GM12878 (cell line): Measurements from ENCODE around the gene TSC2. TPM values are rescaled to one million over a fixed set of nuclear protein-coding genes. Genes with fewer than 3 reads are reported as not detected.
A peak's percentile ranks its signal among the peaks of the same experiment; 100 is the strongest.

Experiments
- BCL11A ChIP-seq: IDR thresholded peaks from 2 replicates; pipeline ENCODE4 v1.6.1; 2011; ENCODE audit warnings: low read depth, low read length
- BRCA1 ChIP-seq: IDR thresholded peaks from 2 replicates; pipeline ENCODE4 v1.6.1; 2011; ENCODE audit warnings: low read depth, low read length, improper control_type of control experiment
- FOXK2 ChIP-seq: fragments of 450-650 bp; IDR thresholded peaks from 2 replicates; pipeline ENCODE4 v1.6.1; 2017; ENCODE audit warnings: mild to moderate bottlenecking, moderate library complexity
- HDGF ChIP-seq: fragments of 450-650 bp; IDR thresholded peaks from 2 replicates; pipeline ENCODE4 v1.6.1; 2016; ENCODE audit warnings: antibody characterized with exemption
- KAT2A ChIP-seq: conservative IDR thresholded peaks from 2 replicates; pipeline ENCODE4 v1.6.1; 2011; ENCODE audit warnings: low read depth, low read length; ENCODE audit not compliant: control insufficient read depth
- NFXL1 ChIP-seq: fragments of 450-650 bp; IDR thresholded peaks from 2 replicates; pipeline ENCODE4 v1.6.1; 2017; ENCODE audit warnings: antibody characterized with exemption, mild to moderate bottlenecking, borderline replicate concordance
- NFYB ChIP-seq: IDR thresholded peaks from 2 replicates; pipeline ENCODE4 v1.6.1; 2011; ENCODE audit warnings: low read depth, mild to moderate bottlenecking, low read length, improper control_type of control experiment, moderate library complexity; ENCODE audit not compliant: insufficient read depth
- RB1 ChIP-seq: fragments of 450-650 bp; formaldehyde crosslinking; IDR thresholded peaks from 2 replicates; pipeline ENCODE4 v1.6.1; 2017; ENCODE audit warnings: mild to moderate bottlenecking, borderline replicate concordance
- SIN3A ChIP-seq: IDR thresholded peaks from 2 replicates; pipeline ENCODE4 v1.6.1; 2012; ENCODE audit warnings: low read depth, low read length, improper control_type of control experiment
- SMAD1 ChIP-seq: fragments of 450-650 bp; IDR thresholded peaks from 2 replicates; pipeline ENCODE4 v1.6.1; 2018; ENCODE audit warnings: mild to moderate bottlenecking, low read depth; ENCODE audit not compliant: partially characterized antibody
- TCF3 ChIP-seq: IDR thresholded peaks from 2 replicates; pipeline ENCODE4 v1.6.1; 2012; ENCODE audit warnings: low read depth, mild to moderate bottlenecking, low read length, borderline replicate concordance; ENCODE audit not compliant: insufficient read depth
- polyA plus RNA-seq, 11 experiments: library from polyadenylated mRNA; depleted of rRNA in 4 of 11; unstranded in 6 of 11; stranded (reverse) in 5 of 11; fragments of >200 nt; fragmentation: Nextera tagmentation in 4 of 11; fragmentation: Illumina TruSeq in 1 of 11; extraction: Ambion mirVana in 4 of 11; extraction: Trizol in 1 of 11; gene quantifications; 1 replicate in 1 of 11; 2 replicates in 10 of 11; pipeline versions ENCODE4 v1.2.1 to v1.2.3, GENCODE V29; 2011 to 2016; ENCODE audit warnings: inconsistent platforms in 2 of 11, missing spikeins in 2 of 11, low read depth in 1 of 11
- total RNA-seq, 4 experiments: library from RNA; depleted of rRNA in 3 of 4; stranded (reverse); fragments of >200 nt in 3 of 4; fragmentation: Illumina TruSeq in 1 of 4; extraction: Trizol in 1 of 4; gene quantifications; 2 replicates each; pipeline versions ENCODE4 v1.2.1 to v1.2.3, GENCODE V29; 2013 to 2021
- TF ChIP-seq, protein P1 (sequence below): fragments of 450-650 bp; IDR thresholded peaks from 2 replicates; pipeline ENCODE4 v1.6.1; 2018; ENCODE audit warnings: borderline replicate concordance, mild to moderate bottlenecking; ENCODE audit not compliant: partially characterized antibody
- TF ChIP-seq, protein P2 (sequence below): fragments of 150-350 bp; IDR thresholded peaks from 2 replicates; pipeline ENCODE4 v1.6.1; 2016; ENCODE audit warnings: low read depth, low read length
- TF ChIP-seq, protein P3 (sequence below): fragments of 450-650 bp; IDR thresholded peaks from 2 replicates; pipeline ENCODE4 v1.6.1; 2017; ENCODE audit warnings: mild to moderate bottlenecking, low read depth, inconsistent platforms; ENCODE audit not compliant: poor library complexity, severe bottlenecking
- TF ChIP-seq, protein P4 (sequence below): fragments of 450-650 bp; conservative IDR thresholded peaks from 2 replicates; pipeline ENCODE4 v1.6.1; 2017; ENCODE audit warnings: mild to moderate bottlenecking, moderate library complexity
- TF ChIP-seq, protein P5 (sequence below): fragments of 450-650 bp; IDR thresholded peaks from 2 replicates; pipeline ENCODE4 v1.6.1; 2016; ENCODE audit warnings: mild to moderate bottlenecking

Gene TSC2
- total and polyA plus RNA-seq, 10 of the 15 experiments (the other 5 are each of a cell fraction or from before 2014, with no cell fraction given), result 1.6 to 77.0 (median 21.6) TPM

DNA sequence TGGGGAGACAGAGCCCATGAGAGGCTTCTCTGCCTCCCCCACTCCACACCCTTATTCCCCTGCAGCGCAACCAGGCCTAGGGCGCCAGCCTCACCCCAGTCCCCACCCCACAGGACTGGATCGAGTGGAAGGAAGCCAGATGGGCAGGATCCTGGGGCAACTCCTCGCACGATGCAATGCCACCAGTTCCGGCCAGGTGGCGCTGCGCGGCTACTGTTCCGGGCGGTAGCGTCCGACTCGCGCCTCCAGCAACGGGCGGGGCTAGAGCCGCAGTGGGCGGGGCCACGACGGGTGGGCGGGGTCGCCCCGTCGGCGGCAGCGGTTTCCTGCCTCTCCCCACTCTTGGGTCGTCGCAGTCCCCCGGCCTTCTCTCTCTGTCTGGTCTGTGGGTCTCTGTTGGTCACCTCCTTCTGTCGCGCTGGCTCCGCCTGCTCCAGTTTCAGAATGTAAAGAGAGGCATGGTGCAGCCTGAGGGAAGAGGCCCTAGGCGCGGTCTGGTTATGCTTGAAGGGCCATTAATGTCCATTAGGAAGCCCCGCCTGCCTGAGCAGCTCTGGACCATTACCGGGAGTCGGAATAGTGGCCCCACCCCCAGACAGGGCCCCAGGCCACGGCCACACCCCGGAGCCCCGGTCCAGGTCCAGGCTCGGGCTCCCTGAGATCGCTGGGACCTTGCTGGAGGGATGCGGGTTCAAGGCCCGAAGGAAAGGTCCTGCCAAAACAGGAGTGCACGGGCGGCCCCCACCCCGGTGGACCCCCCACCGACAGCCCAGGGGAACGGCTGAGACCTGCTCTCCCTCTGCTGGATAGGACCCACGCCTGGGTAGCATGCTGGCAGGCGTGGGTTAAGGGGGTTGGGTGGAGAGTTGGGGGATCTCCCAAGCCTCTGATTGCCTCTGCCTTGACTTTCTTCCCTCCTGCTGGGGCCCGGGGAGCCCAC lies 24.4 kb upstream of the TSC2 start (continued):
- TF ChIP-seq, protein P1, sequence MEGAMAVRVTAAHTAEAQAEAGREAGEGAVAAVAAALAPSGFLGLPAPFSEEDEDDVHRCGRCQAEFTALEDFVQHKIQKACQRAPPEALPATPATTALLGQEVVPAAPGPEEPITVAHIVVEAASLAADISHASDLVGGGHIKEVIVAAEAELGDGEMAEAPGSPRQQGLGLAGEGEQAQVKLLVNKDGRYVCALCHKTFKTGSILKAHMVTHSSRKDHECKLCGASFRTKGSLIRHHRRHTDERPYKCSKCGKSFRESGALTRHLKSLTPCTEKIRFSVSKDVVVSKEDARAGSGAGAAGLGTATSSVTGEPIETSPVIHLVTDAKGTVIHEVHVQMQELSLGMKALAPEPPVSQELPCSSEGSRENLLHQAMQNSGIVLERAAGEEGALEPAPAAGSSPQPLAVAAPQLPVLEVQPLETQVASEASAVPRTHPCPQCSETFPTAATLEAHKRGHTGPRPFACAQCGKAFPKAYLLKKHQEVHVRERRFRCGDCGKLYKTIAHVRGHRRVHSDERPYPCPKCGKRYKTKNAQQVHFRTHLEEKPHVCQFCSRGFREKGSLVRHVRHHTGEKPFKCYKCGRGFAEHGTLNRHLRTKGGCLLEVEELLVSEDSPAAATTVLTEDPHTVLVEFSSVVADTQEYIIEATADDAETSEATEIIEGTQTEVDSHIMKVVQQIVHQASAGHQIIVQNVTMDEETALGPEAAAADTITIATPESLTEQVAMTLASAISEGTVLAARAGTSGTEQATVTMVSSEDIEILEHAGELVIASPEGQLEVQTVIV, result no peak
- TF ChIP-seq BCL11A (no peak), SMAD1 (no peak), FOXK2 (no peak), RB1 (peak; percentile 80), SIN3A (no peak), TCF3 (0 out of 2 replicates have a peak, but pooled peaks have one; percentile 22), HDGF (0 out of 2 replicates have a peak, but pooled peaks have one; percentile 43), KAT2A (no peak), NFYB (no peak), NFXL1 (no peak), BRCA1 (no peak)
- TF ChIP-seq, protein P2, sequence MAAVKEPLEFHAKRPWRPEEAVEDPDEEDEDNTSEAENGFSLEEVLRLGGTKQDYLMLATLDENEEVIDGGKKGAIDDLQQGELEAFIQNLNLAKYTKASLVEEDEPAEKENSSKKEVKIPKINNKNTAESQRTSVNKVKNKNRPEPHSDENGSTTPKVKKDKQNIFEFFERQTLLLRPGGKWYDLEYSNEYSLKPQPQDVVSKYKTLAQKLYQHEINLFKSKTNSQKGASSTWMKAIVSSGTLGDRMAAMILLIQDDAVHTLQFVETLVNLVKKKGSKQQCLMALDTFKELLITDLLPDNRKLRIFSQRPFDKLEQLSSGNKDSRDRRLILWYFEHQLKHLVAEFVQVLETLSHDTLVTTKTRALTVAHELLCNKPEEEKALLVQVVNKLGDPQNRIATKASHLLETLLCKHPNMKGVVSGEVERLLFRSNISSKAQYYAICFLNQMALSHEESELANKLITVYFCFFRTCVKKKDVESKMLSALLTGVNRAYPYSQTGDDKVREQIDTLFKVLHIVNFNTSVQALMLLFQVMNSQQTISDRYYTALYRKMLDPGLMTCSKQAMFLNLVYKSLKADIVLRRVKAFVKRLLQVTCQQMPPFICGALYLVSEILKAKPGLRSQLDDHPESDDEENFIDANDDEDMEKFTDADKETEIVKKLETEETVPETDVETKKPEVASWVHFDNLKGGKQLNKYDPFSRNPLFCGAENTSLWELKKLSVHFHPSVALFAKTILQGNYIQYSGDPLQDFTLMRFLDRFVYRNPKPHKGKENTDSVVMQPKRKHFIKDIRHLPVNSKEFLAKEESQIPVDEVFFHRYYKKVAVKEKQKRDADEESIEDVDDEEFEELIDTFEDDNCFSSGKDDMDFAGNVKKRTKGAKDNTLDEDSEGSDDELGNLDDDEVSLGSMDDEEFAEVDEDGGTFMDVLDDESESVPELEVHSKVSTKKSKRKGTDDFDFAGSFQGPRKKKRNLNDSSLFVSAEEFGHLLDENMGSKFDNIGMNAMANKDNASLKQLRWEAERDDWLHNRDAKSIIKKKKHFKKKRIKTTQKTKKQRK, result no peak
- TF ChIP-seq, protein P3, sequence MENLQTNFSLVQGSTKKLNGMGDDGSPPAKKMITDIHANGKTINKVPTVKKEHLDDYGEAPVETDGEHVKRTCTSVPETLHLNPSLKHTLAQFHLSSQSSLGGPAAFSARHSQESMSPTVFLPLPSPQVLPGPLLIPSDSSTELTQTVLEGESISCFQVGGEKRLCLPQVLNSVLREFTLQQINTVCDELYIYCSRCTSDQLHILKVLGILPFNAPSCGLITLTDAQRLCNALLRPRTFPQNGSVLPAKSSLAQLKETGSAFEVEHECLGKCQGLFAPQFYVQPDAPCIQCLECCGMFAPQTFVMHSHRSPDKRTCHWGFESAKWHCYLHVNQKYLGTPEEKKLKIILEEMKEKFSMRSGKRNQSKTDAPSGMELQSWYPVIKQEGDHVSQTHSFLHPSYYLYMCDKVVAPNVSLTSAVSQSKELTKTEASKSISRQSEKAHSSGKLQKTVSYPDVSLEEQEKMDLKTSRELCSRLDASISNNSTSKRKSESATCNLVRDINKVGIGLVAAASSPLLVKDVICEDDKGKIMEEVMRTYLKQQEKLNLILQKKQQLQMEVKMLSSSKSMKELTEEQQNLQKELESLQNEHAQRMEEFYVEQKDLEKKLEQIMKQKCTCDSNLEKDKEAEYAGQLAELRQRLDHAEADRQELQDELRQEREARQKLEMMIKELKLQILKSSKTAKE, result no peak
- TF ChIP-seq, protein P4, sequence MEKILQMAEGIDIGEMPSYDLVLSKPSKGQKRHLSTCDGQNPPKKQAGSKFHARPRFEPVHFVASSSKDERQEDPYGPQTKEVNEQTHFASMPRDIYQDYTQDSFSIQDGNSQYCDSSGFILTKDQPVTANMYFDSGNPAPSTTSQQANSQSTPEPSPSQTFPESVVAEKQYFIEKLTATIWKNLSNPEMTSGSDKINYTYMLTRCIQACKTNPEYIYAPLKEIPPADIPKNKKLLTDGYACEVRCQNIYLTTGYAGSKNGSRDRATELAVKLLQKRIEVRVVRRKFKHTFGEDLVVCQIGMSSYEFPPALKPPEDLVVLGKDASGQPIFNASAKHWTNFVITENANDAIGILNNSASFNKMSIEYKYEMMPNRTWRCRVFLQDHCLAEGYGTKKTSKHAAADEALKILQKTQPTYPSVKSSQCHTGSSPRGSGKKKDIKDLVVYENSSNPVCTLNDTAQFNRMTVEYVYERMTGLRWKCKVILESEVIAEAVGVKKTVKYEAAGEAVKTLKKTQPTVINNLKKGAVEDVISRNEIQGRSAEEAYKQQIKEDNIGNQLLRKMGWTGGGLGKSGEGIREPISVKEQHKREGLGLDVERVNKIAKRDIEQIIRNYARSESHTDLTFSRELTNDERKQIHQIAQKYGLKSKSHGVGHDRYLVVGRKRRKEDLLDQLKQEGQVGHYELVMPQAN, result no peak
- TF ChIP-seq, protein P5, sequence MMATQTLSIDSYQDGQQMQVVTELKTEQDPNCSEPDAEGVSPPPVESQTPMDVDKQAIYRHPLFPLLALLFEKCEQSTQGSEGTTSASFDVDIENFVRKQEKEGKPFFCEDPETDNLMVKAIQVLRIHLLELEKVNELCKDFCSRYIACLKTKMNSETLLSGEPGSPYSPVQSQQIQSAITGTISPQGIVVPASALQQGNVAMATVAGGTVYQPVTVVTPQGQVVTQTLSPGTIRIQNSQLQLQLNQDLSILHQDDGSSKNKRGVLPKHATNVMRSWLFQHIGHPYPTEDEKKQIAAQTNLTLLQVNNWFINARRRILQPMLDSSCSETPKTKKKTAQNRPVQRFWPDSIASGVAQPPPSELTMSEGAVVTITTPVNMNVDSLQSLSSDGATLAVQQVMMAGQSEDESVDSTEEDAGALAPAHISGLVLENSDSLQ, result no peak
